GM18505 (cell line): ENCODE data around the gene GNB5.

Source experiments
- ATAC-seq: cut with Tn5 transposase; IDR thresholded peaks from one replicate; pipeline ENCODE4 v1.9.1; 2021; ENCODE audit not compliant: unreplicated experiment
- POLR2A ChIP-seq: IDR thresholded peaks from 4 replicates; pipeline ENCODE4 v1.6.1; 2011; ENCODE audit warnings: borderline replicate concordance; ENCODE audit not compliant: insufficient read depth, insufficient read length; ENCODE audit errors: extremely low read depth

The GNB5 gene

GRCh38 chr15:52076889-52077781, 114.1 kb downstream of the GNB5 start:
- TF ChIP-seq POLR2A, result no peak
- no peak for ATAC-seq

- no peak for ATAC-seq
- no peak for TF ChIP-seq POLR2A
Measured at GRCh38 chr15:52071570-52071969, 119.6 kb downstream of the GNB5 start.

- no peak for ATAC-seq
- no peak for TF ChIP-seq POLR2A
Measured at GRCh38 chr15:52069559-52069958, 121.6 kb downstream of the GNB5 start.

GRCh38 chr15:52068004-52068615, 123.1 kb downstream of the GNB5 start:
- no peak for TF ChIP-seq POLR2A
- ATAC-seq, result no peak

- no peak for TF ChIP-seq POLR2A
- no peak for ATAC-seq
Measured at GRCh38 chr15:52067545-52067926, 123.7 kb downstream of the GNB5 start.

- TF ChIP-seq POLR2A, result no peak
- no peak for ATAC-seq
Measured at GRCh38 chr15:52066842-52067544, 124.2 kb downstream of the GNB5 start.
